ENCODE results near the gene HEBP2. TPM values are rescaled to one million over a fixed set of nuclear protein-coding genes. Genes with fewer than 3 reads are reported as not detected.

HEBP2 gene
- total RNA-seq, 1 donor from 2014 or later, result 73.4 TPM

DNA sequence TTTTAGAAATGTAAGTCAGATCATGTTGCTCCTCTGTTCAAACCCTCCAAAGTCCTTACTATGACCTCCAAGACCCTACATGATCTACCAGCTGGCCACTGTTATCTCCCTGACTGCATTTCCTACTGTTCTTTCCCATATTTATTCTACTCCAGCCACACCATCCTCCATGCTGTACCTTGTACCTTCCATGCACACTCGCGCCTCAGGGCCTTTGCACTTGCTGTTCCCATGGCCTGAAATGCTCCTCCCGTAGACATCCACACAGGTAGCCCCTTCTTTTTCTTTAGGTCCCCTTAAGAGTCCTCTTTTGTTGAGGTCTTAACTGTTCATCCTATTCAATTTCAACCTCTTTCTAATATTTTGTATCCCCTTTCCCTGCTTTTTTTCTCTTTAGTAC, 47.0 kb downstream of the HEBP2 start:
- DNase-seq (ENCODE audit: low spot score) (no peak), ATAC-seq (peak; percentile 28)

DNA sequence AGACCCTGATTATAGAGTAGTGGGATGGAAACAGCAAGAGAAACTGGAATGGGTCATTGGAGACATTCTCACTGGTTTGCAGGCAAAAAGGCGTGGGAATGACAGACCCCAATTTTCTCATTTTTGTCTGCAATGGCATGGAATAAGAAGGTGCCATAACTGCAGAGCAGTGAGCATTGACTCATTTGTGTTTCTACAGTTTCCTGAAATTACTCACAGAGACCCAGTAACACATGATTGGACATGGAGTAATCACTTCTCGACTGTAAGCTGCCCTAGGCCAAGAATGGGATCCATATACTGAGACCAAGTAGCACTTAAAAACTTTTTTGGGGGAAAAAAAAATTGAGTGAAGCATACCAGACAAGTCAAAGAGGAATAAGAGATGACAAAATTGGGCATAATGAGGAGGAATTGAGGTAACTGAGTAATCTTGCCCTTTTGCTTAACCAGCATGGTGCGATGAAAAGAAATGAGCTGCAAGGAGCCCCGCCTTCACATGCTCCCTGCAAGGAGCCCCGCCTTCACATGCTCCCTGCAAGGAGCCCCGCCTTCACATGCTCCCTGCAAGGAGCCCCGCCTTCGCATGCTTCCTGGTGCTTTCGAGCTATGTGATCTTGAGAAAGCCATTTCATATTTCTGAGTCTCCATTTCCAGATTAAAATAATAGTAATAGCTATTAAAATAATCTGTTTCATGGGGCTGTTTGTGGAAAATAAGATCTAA, 51.1 kb downstream of the HEBP2 start:
- ATAC-seq, result no peak

DNA sequence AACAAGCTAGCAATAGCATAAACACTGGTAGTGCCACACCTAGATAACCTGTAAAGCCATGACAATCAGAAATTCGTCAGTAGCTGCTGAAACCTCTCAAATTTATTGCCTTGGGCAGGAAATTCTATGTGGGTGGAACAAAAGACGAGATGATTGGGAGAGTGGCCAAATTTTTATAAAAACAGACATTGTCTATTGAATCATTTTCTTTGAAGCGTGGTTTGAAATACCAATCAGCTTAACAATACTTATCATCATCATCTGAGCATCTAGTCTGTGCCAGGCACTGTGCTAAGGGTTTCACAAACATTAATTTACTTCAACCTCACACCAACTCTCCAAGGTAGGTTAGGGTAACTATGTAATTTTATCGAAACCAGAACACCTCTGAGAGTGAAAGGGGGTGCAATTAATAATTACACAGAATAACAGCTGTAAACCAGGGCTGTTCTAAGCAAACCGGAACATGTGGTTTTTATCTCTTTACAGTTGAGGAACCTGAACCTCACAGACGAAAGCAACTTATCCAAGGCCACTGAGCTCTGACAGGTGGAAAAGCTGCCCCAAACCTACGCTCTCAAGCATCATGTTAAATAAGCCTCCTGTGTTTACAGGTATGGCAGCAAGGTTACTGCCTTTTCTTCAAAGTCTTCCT, 51.9 kb downstream of the HEBP2 start:
- no peak for DNase-seq (ENCODE audit: low spot score)
- peak; percentile 31 for ATAC-seq

More for the DNA sequence above, 51.1 kb downstream of the HEBP2 start:
- DNase-seq (ENCODE audit: low spot score), result no peak

DNA sequence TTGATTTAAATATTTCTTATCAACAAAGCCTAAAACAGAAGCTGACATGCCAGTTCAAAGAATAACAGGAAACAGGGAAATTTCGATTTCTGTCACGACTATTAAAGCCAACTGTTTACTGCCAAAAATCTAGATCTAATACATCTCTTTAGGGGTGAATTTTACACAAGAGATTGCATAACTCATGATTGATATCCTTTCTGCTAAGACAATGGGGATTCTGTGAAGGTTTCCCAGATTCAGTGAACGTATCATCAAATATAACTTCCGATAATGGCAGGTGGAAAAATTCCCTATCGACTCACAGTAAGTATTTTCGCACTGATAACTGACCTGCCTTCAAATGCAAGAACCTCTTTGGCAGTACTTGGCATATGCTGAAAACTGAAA, 52.4 kb downstream of the HEBP2 start:
- ATAC-seq, result no peak
- DNase-seq (ENCODE audit: low spot score), result no peak

DNA sequence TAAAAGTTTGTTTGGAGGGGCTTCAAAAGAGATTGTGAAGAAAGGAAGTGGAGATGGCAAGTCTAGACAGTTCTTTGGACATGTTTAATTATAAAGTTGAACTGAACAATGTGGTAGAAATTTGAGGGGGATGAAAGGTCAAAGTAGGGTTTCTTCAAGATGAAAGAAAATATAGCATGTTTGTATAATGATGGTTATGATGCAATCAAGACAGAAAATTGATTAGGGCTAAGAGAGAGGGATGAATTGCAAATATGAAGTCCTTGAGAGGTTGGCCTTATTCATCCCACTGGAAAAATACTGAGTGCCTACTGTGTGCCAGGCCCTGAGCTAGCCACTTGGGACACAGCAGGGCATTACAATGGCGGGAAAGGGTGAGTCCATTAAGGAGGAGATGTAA, 57.6 kb downstream of the HEBP2 start:
- ATAC-seq (no peak), DNase-seq (ENCODE audit: low spot score) (no peak)

DNA sequence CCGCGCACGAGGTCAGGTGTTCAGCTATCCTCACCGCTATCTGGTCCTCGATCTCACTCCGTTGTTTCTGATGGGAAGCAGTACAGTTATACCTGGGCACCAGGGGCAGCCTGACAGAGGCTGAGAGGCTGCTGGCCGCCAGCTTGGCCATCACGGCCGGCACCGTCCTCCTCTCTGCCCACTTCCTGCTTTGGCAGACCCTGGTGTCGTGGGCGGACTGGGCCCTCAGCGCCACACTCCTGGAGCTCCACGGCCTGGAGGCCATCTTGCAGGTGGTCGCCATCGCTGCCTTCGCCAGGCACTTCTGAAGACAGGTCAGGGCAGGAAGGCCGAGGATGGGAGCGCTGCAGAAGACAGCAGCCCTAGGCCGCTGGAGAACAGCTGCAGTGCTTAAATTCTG, 60.1 kb downstream of the HEBP2 start:
- DNase-seq (ENCODE audit: low spot score) (no peak), ATAC-seq (peak; percentile 24)

DNA sequence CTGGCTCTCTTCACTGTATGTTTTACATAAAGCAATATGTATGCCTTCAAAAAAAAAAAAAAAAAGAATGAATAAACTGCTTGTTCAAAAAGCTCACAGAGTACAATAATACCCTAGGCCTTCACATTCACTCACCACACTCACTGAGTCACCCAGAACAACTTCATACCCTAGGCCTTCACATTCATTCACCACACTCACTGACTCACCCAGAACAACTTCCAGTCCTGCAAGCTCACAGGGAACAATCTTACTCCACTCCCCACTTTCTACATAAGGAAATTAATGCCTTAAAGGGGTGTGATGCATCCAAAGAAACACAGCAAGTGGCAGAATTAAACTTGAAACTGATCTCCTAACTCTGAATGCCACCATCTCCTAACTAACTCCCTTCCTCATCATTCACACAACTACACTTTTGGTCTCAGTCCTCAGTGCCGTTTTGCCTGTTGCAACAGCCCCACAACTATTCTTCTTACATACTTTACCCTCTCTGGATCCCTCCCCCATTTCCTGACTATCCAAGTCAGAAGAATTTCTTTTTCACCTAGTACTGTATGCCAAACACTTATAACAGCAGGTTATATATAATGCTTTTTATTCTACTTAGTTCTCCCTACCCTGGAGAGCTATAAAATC, 61.1 kb downstream of the HEBP2 start:
- no peak for DNase-seq (ENCODE audit: low spot score)
- ATAC-seq, result no peak

DNA sequence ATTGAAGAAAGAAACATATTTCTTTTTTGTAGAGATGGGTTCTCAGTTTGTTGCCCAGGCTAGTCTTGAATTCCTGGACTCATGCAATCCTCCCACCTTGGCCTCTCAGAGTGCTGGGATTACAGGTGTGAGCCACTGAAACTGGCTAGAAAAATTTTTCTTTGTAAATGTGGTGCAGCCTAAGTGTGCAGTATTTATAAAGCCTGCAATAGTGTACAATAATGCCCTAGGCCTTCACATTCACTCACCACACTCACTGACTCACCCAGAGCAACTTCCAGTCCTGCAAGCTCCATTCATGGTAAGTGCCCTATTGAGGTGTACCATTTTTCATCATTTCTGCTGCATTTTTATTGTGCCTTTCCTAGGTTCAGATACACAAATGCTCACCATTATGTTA, 63.9 kb downstream of the HEBP2 start:
- ATAC-seq, result no peak
- no peak for DNase-seq (ENCODE audit: low spot score)

DNA sequence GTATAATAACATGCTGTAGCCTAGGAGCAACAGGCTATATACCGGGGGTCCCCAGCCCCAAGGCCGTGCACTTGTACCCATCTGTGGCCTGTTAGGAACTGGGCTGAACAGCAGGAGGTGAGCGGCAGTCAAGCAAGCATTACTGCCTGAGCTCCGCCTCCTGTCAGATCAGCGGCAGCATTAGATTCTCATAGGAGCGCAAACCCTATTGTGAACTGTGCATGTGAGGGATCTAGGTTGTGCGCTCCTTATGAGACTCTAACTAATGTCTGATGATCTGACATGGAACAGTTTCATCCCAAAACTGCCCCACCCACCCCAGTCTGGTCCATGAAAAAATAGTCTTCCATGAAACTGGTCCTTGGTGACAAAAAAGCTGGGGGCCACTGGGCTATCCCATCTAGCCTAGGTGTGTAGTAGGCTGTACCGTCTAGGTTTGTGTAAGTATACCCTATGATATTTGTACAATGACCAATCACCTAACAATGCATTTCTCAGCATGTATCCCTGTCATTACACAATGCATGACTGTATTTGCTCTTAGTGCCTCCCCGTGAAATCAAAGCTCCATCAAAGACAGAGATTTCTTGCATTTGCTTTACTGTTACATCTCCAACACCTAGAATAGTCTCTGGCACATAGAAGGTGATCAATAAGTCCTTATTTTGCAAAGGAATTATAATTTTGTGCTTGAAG, 64.4 kb downstream of the HEBP2 start:
- DNase-seq (ENCODE audit: low spot score) (no peak), ATAC-seq (peak; percentile 10)

Other genes with a start within 250 kb of the HEBP2 start
- gene ARFGEF3, start 242.3 kb upstream of the HEBP2 start, total RNA-seq, result 0.18 TPM
- gene PBOV1, start 185.7 kb upstream of the HEBP2 start, total RNA-seq, result not detected
- gene SMIM28, start 26.3 kb upstream of the HEBP2 start, total RNA-seq, result not detected
- 59.8 TPM for gene NHSL1, start 95.3 kb downstream of the HEBP2 start, total RNA-seq

All from left lobe of liver (tissue), 2 donors.